ENCODE results near the gene EFCAB6. TPM values are rescaled to one million over a fixed set of nuclear protein-coding genes. Genes with fewer than 3 reads are reported as not detected.

EFCAB6 gene
- total and polyA plus RNA-seq, 2 donors (not counting 1 experiment from before 2014, with no cell fraction given), result 0.07 to 0.10 TPM

- Histone ChIP-seq H3K79me2 (ENCODE audit: control insufficient read depth, insufficient read depth, low read length) (no peaks in the 10 kb centered on the region), H3K27me3 (replicated peaks in 1 of 4; ENCODE audit: control extremely low read depth in 1 of 4, control insufficient read depth in 3 of 4, insufficient read depth in 4 of 4, low read length in 3 of 4) (peaks cover 0 to 6% (median 0%) of the 10 kb centered on the region in 4 experiments), H3K27ac (ENCODE audit: low read length in 2 of 2) (no peak overlapping the region), H3K36me3 (replicated peaks in 1 of 2; ENCODE audit: control extremely low read depth in 1 of 2, control insufficient read depth in 1 of 2, extremely low read depth in 1 of 2, insufficient read depth in 2 of 2, low read length in 1 of 2) (no peaks in the 10 kb centered on the region), H3K9ac (ENCODE audit: low read length) (no peak overlapping the region), H3K4me3 (ENCODE audit: control extremely low read depth in 1 of 5, extremely low read depth in 1 of 5, insufficient read depth in 1 of 5, low read depth in 2 of 5, low read length in 4 of 5) (no peak overlapping the region), H2AFZ (ENCODE audit: insufficient read depth, low read depth, low read length, poor library complexity, severe bottlenecking) (no peak overlapping the region), H3K9me3 (ENCODE audit: control extremely low read depth in 1 of 3, control insufficient read depth in 2 of 3, insufficient read depth in 1 of 3, low read length in 2 of 3) (no peaks in the 10 kb centered on the region), H3K4me1 (ENCODE audit: control insufficient read depth in 2 of 2, insufficient read depth in 2 of 2, low read length in 2 of 2) (no peaks in the 10 kb centered on the region), H3K4me2 (replicated peaks; ENCODE audit: low read depth, low read length, poor library complexity, severe bottlenecking) (no peak overlapping the region), H4K20me1 (ENCODE audit: control insufficient read depth, insufficient read depth, low read length, poor library complexity, severe bottlenecking) (no peaks in the 10 kb centered on the region)
- WGBS (ENCODE audit: insufficient coverage), result 90% methylated on average over 3 of the region's 6 CpGs
- Mint-ChIP-seq H3K4me3 (no peak overlapping the region), H3K27me3 (peaks cover 36% of the 10 kb centered on the region), H3K27ac (no peak overlapping the region), H3K9me3 (ENCODE audit: insufficient read depth) (no peaks in the 10 kb centered on the region), H3K4me1 (no peaks in the 10 kb centered on the region)
- intact Hi-C loops (cut with micrococcal nuclease), result no loop called here
- DNase-seq, result no peak
- no peak for TF ChIP-seq EZH2 (IDR thresholded peaks at IDR 0.05; ENCODE audit: borderline replicate concordance, insufficient read depth, low read depth, low read length, poor library complexity, severe bottlenecking)
- no peak for TF ChIP-seq CTCF (IDR thresholded peaks at IDR 0.05)
- CTCF ChIA-PET, result no interaction called here
- POLR2A ChIA-PET, result no interaction called here
- no peak for ATAC-seq (ENCODE audit: low read depth)
These were observed 122.7 kb downstream of the EFCAB6 start for GRCh38 chr22:43689356-43689755.

- no peak overlapping the region for H3K4me3 Mint-ChIP-seq
- no peaks in the 10 kb centered on the region for H3K79me2 ChIP-seq (ENCODE audit: control insufficient read depth, insufficient read depth, low read length)
- no peak for ATAC-seq (ENCODE audit: low read depth)
- H4K20me1 ChIP-seq (ENCODE audit: control insufficient read depth, insufficient read depth, low read length, poor library complexity, severe bottlenecking), result no peaks in the 10 kb centered on the region
- no peak overlapping the region for H3K9ac ChIP-seq (ENCODE audit: low read length)
- no peak overlapping the region for H3K27ac ChIP-seq (ENCODE audit: low read length in 2 of 2)
- no peaks in the 10 kb centered on the region for H3K4me1 Mint-ChIP-seq
- no peak overlapping the region for H3K4me2 ChIP-seq (replicated peaks; ENCODE audit: low read depth, low read length, poor library complexity, severe bottlenecking)
- H3K4me3 ChIP-seq (ENCODE audit: control extremely low read depth in 1 of 5, extremely low read depth in 1 of 5, insufficient read depth in 1 of 5, low read depth in 2 of 5, low read length in 4 of 5), result no peak overlapping the region
- H3K4me1 ChIP-seq (ENCODE audit: control insufficient read depth in 2 of 2, insufficient read depth in 2 of 2, low read length in 2 of 2), result no peaks in the 10 kb centered on the region
- intact Hi-C loops (cut with micrococcal nuclease), result no loop called here
- no peaks in the 10 kb centered on the region for H3K27me3 ChIP-seq (replicated peaks in 1 of 4; ENCODE audit: control extremely low read depth in 1 of 4, control insufficient read depth in 3 of 4, insufficient read depth in 4 of 4, low read length in 3 of 4)
- peaks cover 4% of the 10 kb centered on the region for H3K9me3 Mint-ChIP-seq (ENCODE audit: insufficient read depth)
- WGBS (ENCODE audit: insufficient coverage), result 92% methylated on average over 4 of the region's 6 CpGs
- H3K27ac Mint-ChIP-seq, result no peak overlapping the region
- no peaks in the 10 kb centered on the region for H3K9me3 ChIP-seq (ENCODE audit: control extremely low read depth in 1 of 3, control insufficient read depth in 2 of 3, insufficient read depth in 1 of 3, low read length in 2 of 3)
- TF ChIP-seq CTCF (IDR thresholded peaks at IDR 0.05), result no peak
- TF ChIP-seq EZH2 (IDR thresholded peaks at IDR 0.05; ENCODE audit: borderline replicate concordance, insufficient read depth, low read depth, low read length, poor library complexity, severe bottlenecking), result no peak
- DNase-seq, result no peak
- ChIA-PET POLR2A (no interaction called here), CTCF (no interaction called here)
- H2AFZ ChIP-seq (ENCODE audit: insufficient read depth, low read depth, low read length, poor library complexity, severe bottlenecking), result no peak overlapping the region
- H3K27me3 Mint-ChIP-seq, result peaks cover 9% of the 10 kb centered on the region
- no peaks in the 10 kb centered on the region for H3K36me3 ChIP-seq (replicated peaks in 1 of 2; ENCODE audit: control extremely low read depth in 1 of 2, control insufficient read depth in 1 of 2, extremely low read depth in 1 of 2, insufficient read depth in 2 of 2, low read length in 1 of 2)
These were observed 129.3 kb downstream of the EFCAB6 start for GRCh38 chr22:43682851-43683250.
